K562 (cell line): Measurements from ENCODE around the gene POFUT2. TPM values are rescaled to one million over a fixed set of nuclear protein-coding genes. Genes with fewer than 3 reads are reported as not detected.
A peak's percentile ranks its signal among the peaks of the same experiment; 100 is the strongest.

Experiments
- CBFA2T3 ChIP-seq: fragments of 450-650 bp; IDR thresholded peaks from 2 replicates; pipeline ENCODE4 v1.6.1; 2017
- CREB1 ChIP-seq, 2 experiments: sonication (generic) in 1 of 2; formaldehyde crosslinking in 1 of 2; IDR thresholded peaks; 2 replicates each; pipeline versions ENCODE4 v1.6.1 to v1.8.0; 2012 to 2022; ENCODE audit warnings: inconsistent platforms in 1 of 2, mild to moderate bottlenecking in 1 of 2, missing genetic modification reagents in 1 of 2, moderate library complexity in 1 of 2
- E2F1 ChIP-seq: sonication (generic); formaldehyde crosslinking; IDR thresholded peaks from 2 replicates; pipeline ENCODE4 v1.8.1; 2023; ENCODE audit warnings: mild to moderate bottlenecking, missing genetic modification reagents, moderate library complexity
- KDM4B ChIP-seq, 2 experiments: fragments of 450-650 bp in 1 of 2; sonication (generic) in 1 of 2; IDR thresholded peaks; 2 replicates each; pipeline ENCODE4 v1.6.1; 2016 to 2017; ENCODE audit warnings: borderline replicate concordance in 2 of 2, antibody characterized with exemption in 1 of 2, low read depth in 1 of 2, mild to moderate bottlenecking in 1 of 2
- PHF20 ChIP-seq: fragments of 450-650 bp; IDR thresholded peaks from 2 replicates; pipeline ENCODE4 v1.6.1; 2018; ENCODE audit not compliant: partially characterized antibody
- POLR2A ChIP-seq: fragments of 450-650 bp; conservative IDR thresholded peaks from 2 replicates; pipeline ENCODE4 v1.6.1; 2016
- REST ChIP-seq, 2 experiments: fragments of 450-650 bp; formaldehyde crosslinking in 1 of 2; IDR thresholded peaks; 2 replicates each; pipeline versions ENCODE4 v1.4.0 to v1.6.1; 2014 to 2020; ENCODE audit warnings: mild to moderate bottlenecking in 2 of 2, borderline replicate concordance in 1 of 2, low read depth in 1 of 2
- SAP30 ChIP-seq: fragments of 200-600 bp; sonication (generic); IDR thresholded peaks from 2 replicates; pipeline ENCODE4 v1.6.1; 2012; ENCODE audit warnings: borderline replicate concordance, low read depth, mild to moderate bottlenecking, moderate library complexity, low read length, control low read depth, inconsistent platforms; ENCODE audit not compliant: insufficient read depth, poor library complexity, severe bottlenecking
- SMARCE1 ChIP-seq: fragments of 450-650 bp; IDR thresholded peaks from 2 replicates; pipeline ENCODE4 v1.7.1; 2016; ENCODE audit warnings: mild to moderate bottlenecking
- SOX6 ChIP-seq: fragments of 450-650 bp; IDR thresholded peaks from 2 replicates; pipeline ENCODE4 v1.6.1; 2014; ENCODE audit warnings: mild to moderate bottlenecking
- TFAP4 ChIP-seq: sonication (generic); formaldehyde crosslinking; IDR thresholded peaks from 2 replicates; pipeline ENCODE4 v1.8.0; 2022; ENCODE audit warnings: missing genetic modification reagents, mild to moderate bottlenecking, moderate library complexity, borderline replicate concordance
- ZNF165 ChIP-seq: fragments of 250-450 bp; sonication (Bioruptor Pico); IDR thresholded peaks from 2 replicates; pipeline ENCODE4 v1.4.0; 2020; ENCODE audit warnings: borderline replicate concordance
- ZNF239 ChIP-seq: fragments of 250-450 bp; sonication (Bioruptor Pico); IDR thresholded peaks from 2 replicates; pipeline ENCODE4 v1.4.0; 2020; ENCODE audit warnings: mild to moderate bottlenecking
- ZNF644 ChIP-seq: fragments of 200-800 bp; sonication (Bioruptor generic); IDR thresholded peaks from 2 replicates; pipeline ENCODE4 v1.6.1; 2016; ENCODE audit warnings: low read depth, missing genetic modification characterization, missing compliant biosample characterization
- polyA plus RNA-seq, 8 experiments: library from polyadenylated mRNA; depleted of rRNA in 4 of 8; stranded (reverse) in 5 of 8; unstranded in 3 of 8; fragments of >200 nt; fragmentation: Nextera tagmentation in 2 of 8; fragmentation: Illumina TruSeq in 1 of 8; extraction: Ambion mirVana in 2 of 8; extraction: Trizol in 1 of 8; gene quantifications; 2 replicates each; pipeline versions ENCODE4 v1.2.1 to v1.2.3, GENCODE V29; 2011 to 2014; ENCODE audit warnings: inconsistent platforms in 1 of 8, missing spikeins in 1 of 8
- total RNA-seq, 7 experiments: library from RNA; depleted of rRNA in 6 of 7; stranded (reverse); fragments of >200 nt in 6 of 7; fragmentation: Illumina TruSeq in 2 of 7; extraction: Trizol in 2 of 7; gene quantifications; 2 replicates each; pipeline versions ENCODE4 v1.2.1 to v1.2.3, GENCODE V29; 2011 to 2021; ENCODE audit warnings: low replicate concordance in 1 of 7

Gene POFUT2
- total and polyA plus RNA-seq, 9 of the 15 experiments (the other 6 are each of a cell fraction or from before 2014, with no cell fraction given): 1.1 to 24.2 (median 11.0) TPM

GRCh38 chr21:45299026-45299863 lies 11.6 kb upstream of the POFUT2 start (continued):
- peak; percentile 14; the same call in 1 of the 2 replicates for TF ChIP-seq REST (IDR thresholded peaks at IDR 0.05; ENCODE audit: borderline replicate concordance)
- no peak for TF ChIP-seq REST (CRISPR knock-in tag; IDR thresholded peaks at IDR 0.05; ENCODE audit: low read depth)
- peak; percentile 27 for TF ChIP-seq SAP30
- TF ChIP-seq POLR2A: no peak
- peak; percentile 73 for TF ChIP-seq TFAP4
- peak; percentile 40; the same call in 1 of the 2 replicates for TF ChIP-seq SOX6
- TF ChIP-seq CREB1 (IDR thresholded peaks at IDR 0.05): no peak
- peak; percentile 33; the same call in 1 of the 2 replicates for TF ChIP-seq CREB1 (CRISPR knock-in tag; IDR thresholded peaks at IDR 0.05)
- peak; percentile 63; the same call in 1 of the 2 replicates for TF ChIP-seq SMARCE1
- TF ChIP-seq E2F1 (CRISPR knock-in tag): no peak
- no peak for TF ChIP-seq ZNF165 (CRISPR knock-in tag)
- peak; percentile 42 for TF ChIP-seq PHF20
- peak; percentile 61; the same call in 1 of the 2 replicates for TF ChIP-seq CBFA2T3
- no peak for TF ChIP-seq ZNF644 (tag)
- TF ChIP-seq ZNF239 (CRISPR knock-in tag): no peak
- no peak for TF ChIP-seq KDM4B (IDR thresholded peaks at IDR 0.05; ENCODE audit: borderline replicate concordance in 2 of 2, low read depth in 1 of 2)
